Keratinocyte (primary cell): ENCODE data around the gene KCNQ4. TPM values are rescaled to one million over a fixed set of nuclear protein-coding genes. Genes with fewer than 3 reads are reported as not detected.

Source experiments
- DNase-seq: peaks from one replicate; pipeline ENCODE4 v3.0.0-alpha.2; 2011; ENCODE audit warnings: low read depth, missing footprints, low spot score
- FAIRE-seq: peaks from 2 replicates; lab custom pipeline; 2011; peaks lifted over from hg19 to GRCh38; lab: Jason Lieb, UNC
- H2AFZ ChIP-seq: 2 replicates; pipeline ENCODE4 v1.6.0; 2012; ENCODE audit warnings: low read length, control low read depth, inconsistent platforms; ENCODE audit not compliant: control insufficient read depth
- H3K27ac ChIP-seq: 2 replicates; pipeline ENCODE4 v1.5.1; 2011; ENCODE audit warnings: low read length; ENCODE audit not compliant: control insufficient read depth, insufficient read depth
- H3K27me3 ChIP-seq: 3 replicates; pipeline ENCODE4 v1.6.0; 2011; ENCODE audit warnings: low read length; ENCODE audit not compliant: control insufficient read depth, insufficient read depth; ENCODE audit errors: extremely low read depth
- H3K36me3 ChIP-seq, 2 experiments: 2 replicates in 1 of 2; 3 replicates in 1 of 2; pipeline ENCODE4 v1.5.1; 2011; ENCODE audit warnings: low read length in 2 of 2, mild to moderate bottlenecking in 1 of 2; ENCODE audit not compliant: control insufficient read depth in 2 of 2, insufficient read depth in 2 of 2; ENCODE audit errors: extremely low read depth in 1 of 2
- H3K4me1 ChIP-seq: 3 replicates; pipeline ENCODE4 v1.5.1; 2011; ENCODE audit warnings: low read length; ENCODE audit not compliant: control insufficient read depth, insufficient read depth; ENCODE audit errors: extremely low read depth
- H3K4me2 ChIP-seq: 3 replicates; pipeline ENCODE4 v1.6.0; 2011; ENCODE audit warnings: low read depth, low read length; ENCODE audit not compliant: control insufficient read depth, insufficient read depth; ENCODE audit errors: extremely low read depth
- H3K4me3 ChIP-seq, 3 experiments: fragments of 200-600 bp in 1 of 3; sonication (generic) in 1 of 3; 2 replicates in 2 of 3; 3 replicates in 1 of 3; pipeline ENCODE4 v1.5.1; 2011 to 2016; ENCODE audit warnings: low read length in 3 of 3, mild to moderate bottlenecking in 3 of 3, control low read depth in 2 of 3, inconsistent platforms in 1 of 3, low read depth in 1 of 3, mixed read lengths in 1 of 3, mixed run types in 1 of 3, moderate library complexity in 1 of 3; ENCODE audit not compliant: control insufficient read depth in 2 of 3, insufficient read depth in 2 of 3; ENCODE audit errors: extremely low read depth in 1 of 3
- H3K79me2 ChIP-seq: 2 replicates; pipeline ENCODE4 v1.6.0; 2012; ENCODE audit warnings: low read length; ENCODE audit not compliant: control insufficient read depth, insufficient read depth
- H3K9ac ChIP-seq: 3 replicates; pipeline ENCODE4 v1.6.0; 2011; ENCODE audit warnings: low read length; ENCODE audit not compliant: control insufficient read depth, insufficient read depth; ENCODE audit errors: extremely low read depth
- H3K9me1 ChIP-seq: 3 replicates; pipeline ENCODE4 v1.6.0; 2011; ENCODE audit warnings: low read length; ENCODE audit not compliant: control insufficient read depth, insufficient read depth; ENCODE audit errors: extremely low read depth
- H3K9me3 ChIP-seq: 2 replicates; pipeline ENCODE4 v1.5.1; 2012; ENCODE audit warnings: low read depth, low read length; ENCODE audit not compliant: control insufficient read depth
- H4K20me1 ChIP-seq: 3 replicates; pipeline ENCODE4 v1.6.0; 2011; ENCODE audit warnings: low read length; ENCODE audit not compliant: control insufficient read depth, insufficient read depth; ENCODE audit errors: extremely low read depth
- CTCF ChIP-seq, 3 experiments: IDR thresholded peaks in 1 of 3; conservative IDR thresholded peaks in 1 of 3; optimal IDR thresholded peaks in 1 of 3; 2 replicates in 2 of 3; 3 replicates in 1 of 3; pipeline versions ENCODE3 to v1.5.1; 2011; ENCODE audit warnings: low read length in 3 of 3, mild to moderate bottlenecking in 3 of 3, moderate library complexity in 2 of 3, control low read depth in 1 of 3, inconsistent platforms in 1 of 3; ENCODE audit not compliant: insufficient read depth in 2 of 3; ENCODE audit errors: extremely low read depth in 1 of 3
- EZH2 ChIP-seq: IDR thresholded peaks from one replicate; pipeline ENCODE4 v1.6.1; 2012; ENCODE audit warnings: inconsistent platforms, mild to moderate bottlenecking, low read length, moderate library complexity
- dilution Hi-C: fragments of 300-500 bp; cut with MboI; formaldehyde crosslinking; loops from one replicate; pipeline ENCODE4 v1.7.0; 2020; ENCODE audit warnings: low sequenced_read_pairs; ENCODE audit not compliant: extremely low pct_ligation_motif_present
- polyA plus RNA-seq, 5 experiments: library from polyadenylated mRNA; depleted of rRNA in 3 of 5; stranded (reverse) in 3 of 5; stranded (forward) in 1 of 5; unstranded in 1 of 5; fragments of >200 nt; gene quantifications; 1 replicate in 1 of 5; 2 replicates in 3 of 5; 3 replicates in 1 of 5; pipeline versions ENCODE4 v1.2.1 to v1.2.3, GENCODE V29; 2011 to 2012; ENCODE audit warnings: missing spikeins in 2 of 5, low read depth in 1 of 5, low replicate concordance in 1 of 5

KCNQ4 gene
- polyA plus RNA-seq, 1 donor (not counting 4 experiments of a cell fraction or from before 2014, with no cell fraction given), result not detected

- Histone ChIP-seq H3K4me1 (peaks cover 6% of the 10 kb centered on the region), H3K27ac (no peak overlapping the region), H3K9ac (no peak overlapping the region), H3K9me1 (no peaks in the 10 kb centered on the region), H3K36me3 (no peaks in the 10 kb centered on the region), H2AFZ (no peak overlapping the region), H4K20me1 (no peaks in the 10 kb centered on the region), H3K4me2 (no peak overlapping the region), H3K27me3 (peaks cover 23% of the 10 kb centered on the region), H3K4me3 (no peak overlapping the region), H3K79me2 (no peaks in the 10 kb centered on the region), H3K9me3 (no peaks in the 10 kb centered on the region)
- DNase-seq (no peak), FAIRE-seq (no peak)
- TF ChIP-seq CTCF (optimal IDR thresholded peaks at IDR 0.05 in 1 of 3, IDR thresholded peaks at IDR 0.05 in 1 of 3, conservative IDR thresholded peaks at IDR 0.05 in 1 of 3; ENCODE audit: extremely low read depth in 1 of 3, insufficient read depth in 2 of 3, low read length in 3 of 3), result no peak
- no peak for TF ChIP-seq EZH2
- dilution Hi-C loops, result no loop called here
These were observed 15.0 kb downstream of the KCNQ4 start for GRCh38 chr1:40798366-40799281.

- no peak for DNase-seq
These were observed 15.8 kb downstream of the KCNQ4 start for GRCh38 chr1:40799351-40799867.

More at GRCh38 chr1:40799351-40799867, 15.8 kb downstream of the KCNQ4 start:
- H3K4me2 ChIP-seq, result no peak overlapping the region
- H3K36me3 ChIP-seq, result no peaks in the 10 kb centered on the region
- dilution Hi-C loops, result no loop called here
- no peaks in the 10 kb centered on the region for H4K20me1 ChIP-seq
- peaks cover 17% of the 10 kb centered on the region for H3K27me3 ChIP-seq
- FAIRE-seq, result no peak
- H2AFZ ChIP-seq, result no peak overlapping the region
- H3K9me1 ChIP-seq, result no peaks in the 10 kb centered on the region
- H3K27ac ChIP-seq, result no peak overlapping the region
- no peak overlapping the region for H3K4me3 ChIP-seq
- H3K4me1 ChIP-seq, result peaks cover 6% of the 10 kb centered on the region
- H3K79me2 ChIP-seq, result no peaks in the 10 kb centered on the region
- no peak overlapping the region for H3K9ac ChIP-seq
- no peaks in the 10 kb centered on the region for H3K9me3 ChIP-seq
- TF ChIP-seq EZH2 (no peak), CTCF (optimal IDR thresholded peaks at IDR 0.05 in 1 of 3, IDR thresholded peaks at IDR 0.05 in 1 of 3, conservative IDR thresholded peaks at IDR 0.05 in 1 of 3; ENCODE audit: extremely low read depth in 1 of 3, insufficient read depth in 2 of 3, low read length in 3 of 3) (no peak)
